ENCODE results near the gene AXDND1.
A peak's percentile ranks its signal among the peaks of the same experiment; 100 is the strongest.
"Not testable (repeated sequence)": the region's sequence is repeated elsewhere in the genome, so short reads cannot be mapped to it uniquely, and the experiment has no call there.

Gene AXDND1

GRCh38 chr1:179365342-179366092 is at the start of gene AXDND1:
TSS of gene AXDND1 (plus strand) at chr1:179365971. CDS start at chr1:179366510, 539 bp downstream.
- peak; percentile 88 to 89 for DNase-seq

GRCh38 chr1:179318491-179318890 is 47.3 kb upstream of the AXDND1 start:
- DNase-seq = no peak

- no peak for DNase-seq
These were observed 44.1 kb upstream of the AXDND1 start for GRCh38 chr1:179321533-179322216.

GRCh38 chr1:179322557-179322956 is 43.2 kb upstream of the AXDND1 start:
- no peak for DNase-seq

- no peak for DNase-seq
These were observed 42.3 kb upstream of the AXDND1 start for GRCh38 chr1:179323436-179323835.

- DNase-seq = no peak
These were observed 39.9 kb upstream of the AXDND1 start for GRCh38 chr1:179325836-179326235.

- no peak for DNase-seq
These were observed 39.0 kb upstream of the AXDND1 start for GRCh38 chr1:179326746-179327145.

- DNase-seq = no peak
These were observed 38.6 kb upstream of the AXDND1 start for GRCh38 chr1:179327196-179327595.

GRCh38 chr1:179327679-179328078 is 38.1 kb upstream of the AXDND1 start:
- no peak for DNase-seq

GRCh38 chr1:179329862-179330261 is 35.9 kb upstream of the AXDND1 start:
- DNase-seq = no peak

- no peak for DNase-seq
These were observed 31.3 kb upstream of the AXDND1 start for GRCh38 chr1:179334440-179334839.

GRCh38 chr1:179337288-179337687 is 28.5 kb upstream of the AXDND1 start:
- DNase-seq = no peak

- no peak for DNase-seq
These were observed 27.7 kb upstream of the AXDND1 start for GRCh38 chr1:179337942-179338560.

GRCh38 chr1:179340918-179341317 is 24.9 kb upstream of the AXDND1 start:
- no peak for DNase-seq

- DNase-seq = no peak
These were observed 23.7 kb upstream of the AXDND1 start for GRCh38 chr1:179341943-179342547.

GRCh38 chr1:179342740-179343404 is 22.9 kb upstream of the AXDND1 start:
- DNase-seq = no peak

- no peak for DNase-seq
These were observed 14.5 kb upstream of the AXDND1 start for GRCh38 chr1:179351281-179351680.

GRCh38 chr1:179352236-179352635 is 13.5 kb upstream of the AXDND1 start:
- no peak for DNase-seq

GRCh38 chr1:179353546-179353945 is 12.2 kb upstream of the AXDND1 start:
- no peak for DNase-seq

- not testable (repeated sequence) for DNase-seq
These were observed 4.1 kb upstream of the AXDND1 start for GRCh38 chr1:179361631-179362030.

- DNase-seq = peak; percentile 5 to 6
These were observed 476 bp downstream of the AXDND1 start for GRCh38 chr1:179366093-179366800.

GRCh38 chr1:179369751-179370341 is 4.1 kb downstream of the AXDND1 start:
- peak in 1 of 2 experiments; percentile 3 for DNase-seq

All from activated CD4-positive, alpha-beta T cell treated with anti-CD3 and anti-CD28 coated beads, Interleukin-2, amount 50 U/mL, for 4 hours (primary cell).